Right lobe of liver (tissue), 4 donors: Measurements from ENCODE around the gene HOXD13.

Experiments used
- POLR2A ChIP-seq: fragments of 450-650 bp; IDR thresholded peaks from one replicate; pipeline ENCODE4 v1.6.1; 2017; ENCODE audit warnings: antibody characterized with exemption, mild to moderate bottlenecking
- TF ChIP-seq, protein P1 (sequence below), 4 donors: fragments of 200-600 bp in 3 of 4; fragments of 450-650 bp in 1 of 4; IDR thresholded peaks; one replicate each; pipeline versions ENCODE4 v1.5.1 to v1.8.0; 2016 to 2022; ENCODE audit warnings: antibody characterized with exemption in 4 of 4, mild to moderate bottlenecking in 2 of 4
- donor health status: DM: no; HTN: no; CAD: no.
- donor health status: DM: no; HTN: no; CAD: no.
- donor health status: DM: no; HTN: yes; CAD: no.

DNA sequence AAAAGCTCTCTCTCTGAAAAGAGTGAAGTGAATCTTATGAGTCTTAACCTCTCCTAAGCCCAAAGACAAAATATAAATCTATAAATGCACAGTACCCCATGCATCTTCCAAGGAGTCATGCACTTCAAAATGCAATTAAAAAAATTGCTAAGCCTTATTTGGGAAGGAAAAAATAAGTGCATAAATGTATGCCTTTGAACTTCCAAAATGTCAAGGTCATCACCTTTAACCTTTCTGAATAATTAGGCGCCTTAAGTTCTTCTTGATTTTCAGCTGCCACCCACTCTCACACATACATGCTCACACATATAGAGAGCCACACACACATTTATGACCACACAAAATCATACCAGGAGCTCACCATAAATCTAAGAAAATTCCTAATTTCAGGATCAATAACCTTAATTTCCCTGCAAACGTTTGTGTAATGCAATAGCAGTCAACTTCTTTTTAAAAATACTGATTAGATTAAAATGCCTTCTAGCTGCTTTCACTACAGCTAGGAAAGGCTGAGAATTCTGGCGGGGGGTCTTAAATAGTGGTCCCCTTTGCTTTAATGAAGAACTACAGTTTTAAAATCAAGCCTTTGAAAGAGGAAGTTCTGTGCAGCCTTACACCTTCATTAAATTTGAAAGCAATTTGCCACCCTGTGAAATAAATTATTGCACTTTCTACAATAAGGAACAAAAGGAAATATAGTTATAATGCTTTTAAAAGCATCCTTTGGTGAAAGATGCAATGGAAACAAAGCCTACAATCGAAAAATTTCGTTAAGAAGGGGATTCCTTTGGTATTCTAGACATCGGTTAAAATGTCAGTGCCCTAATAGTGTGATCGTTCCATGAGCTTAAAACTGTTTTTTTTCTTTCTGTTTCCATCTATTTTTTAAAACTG is 18.1 kb downstream of the HOXD13 start:
- TF ChIP-seq, protein P1, sequence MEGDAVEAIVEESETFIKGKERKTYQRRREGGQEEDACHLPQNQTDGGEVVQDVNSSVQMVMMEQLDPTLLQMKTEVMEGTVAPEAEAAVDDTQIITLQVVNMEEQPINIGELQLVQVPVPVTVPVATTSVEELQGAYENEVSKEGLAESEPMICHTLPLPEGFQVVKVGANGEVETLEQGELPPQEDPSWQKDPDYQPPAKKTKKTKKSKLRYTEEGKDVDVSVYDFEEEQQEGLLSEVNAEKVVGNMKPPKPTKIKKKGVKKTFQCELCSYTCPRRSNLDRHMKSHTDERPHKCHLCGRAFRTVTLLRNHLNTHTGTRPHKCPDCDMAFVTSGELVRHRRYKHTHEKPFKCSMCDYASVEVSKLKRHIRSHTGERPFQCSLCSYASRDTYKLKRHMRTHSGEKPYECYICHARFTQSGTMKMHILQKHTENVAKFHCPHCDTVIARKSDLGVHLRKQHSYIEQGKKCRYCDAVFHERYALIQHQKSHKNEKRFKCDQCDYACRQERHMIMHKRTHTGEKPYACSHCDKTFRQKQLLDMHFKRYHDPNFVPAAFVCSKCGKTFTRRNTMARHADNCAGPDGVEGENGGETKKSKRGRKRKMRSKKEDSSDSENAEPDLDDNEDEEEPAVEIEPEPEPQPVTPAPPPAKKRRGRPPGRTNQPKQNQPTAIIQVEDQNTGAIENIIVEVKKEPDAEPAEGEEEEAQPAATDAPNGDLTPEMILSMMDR (IDR thresholded peaks at IDR 0.05), result no peak
- no peak for TF ChIP-seq POLR2A
